GM18505 (cell line): ENCODE results near the gene CARMIL1.

Source experiments
- ATAC-seq: cut with Tn5 transposase; IDR thresholded peaks from one replicate; pipeline ENCODE4 v1.9.1; 2021; ENCODE audit not compliant: unreplicated experiment
- POLR2A ChIP-seq: IDR thresholded peaks from 4 replicates; pipeline ENCODE4 v1.6.1; 2011; ENCODE audit warnings: borderline replicate concordance; ENCODE audit not compliant: insufficient read depth, insufficient read length; ENCODE audit errors: extremely low read depth

CARMIL1 gene

DNA sequence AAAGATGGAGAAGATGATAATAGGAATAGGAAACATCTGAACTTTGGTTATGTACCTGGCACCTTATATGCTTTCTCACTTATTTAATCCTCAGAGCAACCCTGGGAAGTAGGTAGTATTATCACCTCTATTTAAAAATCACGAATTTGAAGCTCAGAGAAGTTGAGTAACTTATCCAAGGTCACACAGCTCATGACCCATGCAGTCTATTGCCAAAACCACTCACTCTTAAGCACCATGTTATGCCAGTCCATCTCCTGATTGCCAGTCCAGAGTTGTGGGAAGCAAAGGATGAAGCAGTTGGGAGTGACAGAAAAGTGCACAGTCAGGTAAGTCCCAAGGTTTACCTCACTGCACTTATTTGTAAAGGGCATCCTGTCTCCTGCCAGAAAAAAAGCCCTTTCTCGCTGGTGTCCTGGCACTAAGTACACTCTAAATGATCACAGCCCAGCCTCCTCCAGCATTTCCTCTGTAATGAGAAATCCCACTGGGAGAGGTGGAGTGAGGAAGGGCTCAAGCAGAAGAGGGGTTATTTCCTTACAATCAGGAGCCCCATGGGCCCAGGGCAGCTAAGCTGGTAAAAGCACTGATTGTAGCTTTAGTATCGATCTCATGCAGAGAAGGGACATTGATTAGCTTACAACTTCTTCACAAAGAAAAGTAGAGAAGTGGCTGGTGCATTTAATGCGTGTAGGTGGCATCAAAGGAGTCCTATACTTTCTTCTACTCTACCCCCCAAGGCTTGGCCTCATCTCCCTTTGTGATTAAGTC, 351.5 kb downstream of the CARMIL1 start:
- TF ChIP-seq POLR2A, result no peak
- ATAC-seq, result no peak

- TF ChIP-seq POLR2A, result no peak
- ATAC-seq, result no peak
Observed at GRCh38 chr6:25635886-25636317, 356.7 kb downstream of the CARMIL1 start.

GRCh38 chr6:25637211-25637610, 358.0 kb downstream of the CARMIL1 start:
- ATAC-seq, result no peak
- TF ChIP-seq POLR2A, result no peak

- ATAC-seq, result no peak
- TF ChIP-seq POLR2A, result no peak
Observed at GRCh38 chr6:25637960-25638434, 358.8 kb downstream of the CARMIL1 start.

DNA sequence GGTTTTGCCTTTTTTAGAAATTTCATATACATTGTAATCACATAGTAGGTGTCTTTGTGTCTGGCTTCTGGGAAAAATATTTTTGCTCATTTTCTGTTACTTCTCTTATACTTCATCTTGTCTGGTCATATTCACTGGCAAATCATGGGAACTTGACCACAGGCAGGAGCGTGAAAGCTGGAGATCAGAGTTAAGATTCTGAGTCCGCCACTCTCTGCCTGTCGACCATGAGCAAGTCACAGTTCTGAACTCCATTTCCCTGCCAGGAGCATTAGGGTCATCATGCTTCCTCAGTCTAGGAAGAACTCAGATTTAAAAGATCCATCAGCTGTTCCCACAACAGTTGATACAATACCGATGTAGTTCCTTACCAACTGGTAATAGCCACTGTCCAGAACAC, 360.5 kb downstream of the CARMIL1 start:
- no peak for ATAC-seq
- no peak for TF ChIP-seq POLR2A

GRCh38 chr6:25640446-25640845, 361.3 kb downstream of the CARMIL1 start:
- ATAC-seq, result no peak

DNA sequence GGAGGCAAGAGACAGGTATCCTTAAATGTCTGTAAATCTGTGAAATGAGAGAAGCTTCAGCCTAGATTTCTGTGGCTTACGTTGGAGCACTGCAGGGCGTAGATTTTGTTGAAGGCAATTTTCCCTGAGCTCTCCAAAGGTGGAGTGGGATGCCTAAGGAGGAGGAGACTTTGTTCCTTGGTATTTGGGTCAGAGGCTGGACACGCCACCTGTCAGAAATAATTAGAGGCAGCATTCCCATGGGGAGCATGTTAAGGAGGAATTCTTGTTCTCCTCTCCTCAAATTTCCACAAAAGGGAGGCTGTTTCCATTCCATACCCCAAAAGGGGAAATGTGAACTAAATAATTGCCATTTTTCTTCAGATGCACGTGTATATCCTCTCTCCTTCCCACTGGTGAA, 361.7 kb downstream of the CARMIL1 start:
- no peak for TF ChIP-seq POLR2A
- no peak for ATAC-seq

More at GRCh38 chr6:25640446-25640845, 361.3 kb downstream of the CARMIL1 start:
- TF ChIP-seq POLR2A, result no peak

GRCh38 chr6:25641377-25641776, 362.2 kb downstream of the CARMIL1 start:
- TF ChIP-seq POLR2A, result no peak
- no peak for ATAC-seq

DNA sequence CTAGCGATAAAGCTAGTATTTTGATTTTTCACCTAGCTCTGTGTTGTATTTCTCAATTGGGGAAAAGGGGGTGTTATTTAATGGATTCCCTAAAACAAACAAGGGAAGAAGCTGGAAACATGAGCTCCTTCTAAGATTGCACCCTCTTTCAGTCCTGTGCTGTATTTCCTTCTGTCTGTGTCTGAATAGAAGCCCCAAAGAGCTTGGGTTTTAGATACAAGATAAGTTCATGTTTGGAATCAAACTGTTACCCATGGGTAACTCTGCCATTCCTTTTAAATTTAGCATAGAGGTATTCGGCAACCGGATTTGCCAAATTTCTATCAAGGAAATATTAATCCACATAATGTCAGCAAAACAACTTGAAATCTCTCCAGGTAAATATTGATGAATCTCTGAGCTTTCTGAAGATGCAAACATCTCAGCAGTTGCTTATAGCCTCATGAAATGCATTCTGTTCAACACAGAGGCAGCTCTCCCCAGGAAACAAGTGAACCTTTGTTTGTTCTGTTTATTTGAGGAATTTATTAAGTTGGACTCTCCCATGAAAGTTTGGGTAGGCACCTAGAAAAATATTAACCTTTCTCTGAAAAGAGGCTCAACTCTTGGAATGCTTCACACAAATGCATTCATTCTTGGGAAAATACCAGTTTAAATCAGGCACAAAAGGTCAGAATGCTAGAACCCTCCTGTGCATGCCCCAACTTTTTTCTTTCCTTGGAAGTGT, 362.9 kb downstream of the CARMIL1 start:
- no peak for TF ChIP-seq POLR2A
- no peak for ATAC-seq

DNA sequence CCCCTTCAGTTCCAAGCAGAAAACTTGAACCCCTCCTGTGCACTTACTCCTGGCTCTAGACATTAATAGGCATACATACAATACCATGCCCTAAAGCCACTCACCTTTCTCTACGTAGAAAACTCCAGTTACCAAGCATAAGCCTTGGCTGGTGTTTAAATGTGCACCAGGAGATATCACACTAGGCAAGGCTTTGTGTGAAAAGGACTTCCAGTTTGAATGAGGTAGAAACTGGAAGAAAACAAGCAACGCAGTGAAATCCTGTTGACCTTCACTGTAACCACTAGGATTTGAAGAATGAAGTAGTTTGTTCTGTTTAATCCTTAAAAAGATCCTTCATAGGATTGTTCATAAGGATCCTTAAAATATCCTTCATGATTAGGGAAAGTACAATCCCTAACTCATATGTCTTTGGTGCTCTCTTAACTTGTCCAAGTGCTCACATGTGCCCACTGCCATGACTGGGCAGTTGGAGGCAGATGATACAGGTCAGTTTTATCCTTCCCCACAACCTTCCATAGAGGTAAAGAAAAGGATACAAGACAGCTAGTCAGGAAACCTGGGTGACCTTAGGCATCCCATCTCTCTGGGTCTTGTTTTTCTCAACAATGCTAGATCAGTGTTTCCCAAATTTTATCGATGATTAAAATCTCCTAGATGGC, 363.6 kb downstream of the CARMIL1 start:
- ATAC-seq, result no peak

DNA sequence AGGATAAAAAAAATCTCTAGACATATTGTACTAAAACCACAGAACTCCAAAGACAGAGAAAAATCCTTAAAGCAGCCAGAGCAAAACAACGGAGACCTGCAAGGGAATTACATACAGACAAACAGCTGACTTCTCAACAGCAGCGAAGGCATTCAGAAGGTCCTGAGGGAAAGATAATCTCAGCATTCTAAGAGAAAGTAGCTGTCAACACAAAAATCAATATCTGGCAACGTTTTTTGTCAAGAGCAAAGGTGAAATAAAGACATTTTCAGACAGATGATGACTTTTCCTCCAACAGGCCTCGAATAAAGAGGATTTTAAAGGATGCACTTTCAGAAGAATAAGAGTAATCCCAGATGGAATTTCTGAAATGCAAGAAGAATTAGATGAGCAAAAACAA, 366.7 kb downstream of the CARMIL1 start:
- ATAC-seq, result no peak
- no peak for TF ChIP-seq POLR2A

More for the DNA sequence above, 363.6 kb downstream of the CARMIL1 start:
- TF ChIP-seq POLR2A, result no peak

DNA sequence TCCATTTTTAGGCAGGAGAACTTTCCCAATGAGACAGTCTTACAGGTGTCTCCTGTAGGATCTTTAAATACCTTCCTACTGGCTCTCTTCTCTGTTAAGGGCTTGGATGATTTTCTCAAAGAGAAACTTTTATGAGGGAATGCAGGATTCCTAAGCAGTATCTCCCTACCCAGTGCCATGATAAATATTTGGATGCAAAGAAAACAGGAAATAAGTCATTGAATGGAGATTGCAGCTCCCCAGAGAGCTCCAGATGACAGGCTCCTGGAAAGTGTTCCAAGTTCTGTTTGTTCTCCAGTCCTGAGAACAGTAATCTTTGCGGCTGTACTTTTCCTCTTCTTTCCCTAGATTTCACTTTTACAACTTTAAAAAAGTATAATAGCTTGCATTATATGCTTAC, 370.4 kb downstream of the CARMIL1 start:
- ATAC-seq, result no peak
- TF ChIP-seq POLR2A, result no peak

DNA sequence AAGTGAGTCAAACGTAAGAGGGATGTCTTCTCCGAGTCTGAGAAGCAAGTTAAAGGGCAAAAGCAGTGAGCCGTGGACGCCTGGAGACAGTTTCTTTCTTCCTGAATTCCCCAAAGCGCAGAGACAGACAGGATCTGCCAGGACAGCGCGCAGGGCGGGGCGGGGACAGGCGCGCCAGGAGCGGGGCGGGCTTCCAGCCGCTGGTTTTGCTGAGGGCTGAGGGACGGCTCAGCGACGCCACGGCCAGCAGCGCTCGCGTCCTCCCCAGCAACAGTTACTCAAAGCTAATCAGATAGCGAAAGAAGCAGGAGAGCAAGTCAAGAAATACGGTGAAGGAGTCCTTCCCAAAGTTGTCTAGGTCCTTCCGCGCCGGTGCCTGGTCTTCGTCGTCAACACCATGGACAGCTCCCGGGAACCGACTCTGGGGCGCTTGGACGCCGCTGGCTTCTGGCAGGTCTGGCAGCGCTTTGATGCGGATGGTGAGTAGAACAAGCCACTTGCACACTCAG, 372.9 kb downstream of the CARMIL1 start, which contains the start of gene SCGN:
Gene SCGN, plus strand, starts transcription at position 209 of the 509 bp plus-strand sequence. Its CDS starts 189 bp downstream, at position 398.
- TF ChIP-seq POLR2A, result no peak
- ATAC-seq, result no peak
